OCI-LY3 (cell line): ENCODE measurements around the gene ALDH1L1.

Source experiments
- H2AFZ ChIP-seq: fragments of 200-600, 300-600 bp; shearing (Covaris generic); 2 replicates; pipeline ENCODE4 v1.6.0; 2014; ENCODE audit warnings: antibody characterized with exemption, low read depth, low read length
- H3K27ac ChIP-seq: fragments of 200-600, 300-600 bp; sonication (generic); 2 replicates; pipeline ENCODE4 v1.5.1; 2014; ENCODE audit warnings: mild to moderate bottlenecking, low read length, moderate library complexity, mixed read lengths
- H3K27me3 ChIP-seq: fragments of 200-600, 300-600 bp; sonication (generic); 2 replicates; pipeline ENCODE4 v1.6.1; 2014; ENCODE audit warnings: low read depth, low read length, mixed read lengths
- H3K36me3 ChIP-seq: fragments of 200-600, 300-600 bp; sonication (generic); replicated peaks from 2 replicates; pipeline ENCODE3; 2014; ENCODE audit warnings: low read depth, low read length, mixed read lengths
- H3K4me1 ChIP-seq: fragments of 300-600, 200-600 bp; sonication (generic); 2 replicates; pipeline ENCODE4 v1.6.1; 2014; ENCODE audit warnings: low read length, mixed read lengths
- H3K4me2 ChIP-seq: fragments of 200-600, 300-600 bp; sonication (generic); 2 replicates; pipeline ENCODE4 v1.6.1; 2014; ENCODE audit warnings: low read length, mixed read lengths
- H3K4me3 ChIP-seq: fragments of 300-600, 200-600 bp; sonication (generic); 2 replicates; pipeline ENCODE4 v1.5.1; 2014; ENCODE audit warnings: antibody characterized with exemption, mild to moderate bottlenecking, low read length, moderate library complexity
- H3K79me2 ChIP-seq: fragments of 300-600, 200-600 bp; shearing (Covaris generic); 2 replicates; pipeline ENCODE4 v1.6.1; 2014; ENCODE audit warnings: mild to moderate bottlenecking, low read length, mixed read lengths
- H3K9ac ChIP-seq: fragments of 300-600, 200-600 bp; shearing (Covaris generic); 2 replicates; pipeline ENCODE4 v1.6.0; 2014; ENCODE audit warnings: mild to moderate bottlenecking, low read length, moderate library complexity
- H3K9me3 ChIP-seq: fragments of 200-600, 300-600 bp; shearing (Covaris generic); 2 replicates; pipeline ENCODE4 v1.6.1; 2014; ENCODE audit warnings: low read length, mixed read lengths; ENCODE audit not compliant: insufficient read depth
- H4K20me1 ChIP-seq: fragments of 200-600, 300-600 bp; sonication (generic); 2 replicates; pipeline ENCODE4 v1.6.1; 2016; ENCODE audit warnings: low read length, mixed read lengths; ENCODE audit not compliant: insufficient read depth
- EZH2phosphoT487 ChIP-seq: fragments of 200-600 bp; shearing (Covaris generic); IDR thresholded peaks from 2 replicates; pipeline ENCODE4 v1.6.1; 2018; ENCODE audit warnings: antibody characterized with exemption, mixed run types, low read depth
- TF ChIP-seq, protein P1 (sequence below): fragments of 200-600, 300-600 bp; sonication (generic); IDR thresholded peaks from 2 replicates; pipeline ENCODE4 v1.5.1; 2014; ENCODE audit warnings: antibody characterized with exemption, low read length, low read depth

ALDH1L1 gene

DNA sequence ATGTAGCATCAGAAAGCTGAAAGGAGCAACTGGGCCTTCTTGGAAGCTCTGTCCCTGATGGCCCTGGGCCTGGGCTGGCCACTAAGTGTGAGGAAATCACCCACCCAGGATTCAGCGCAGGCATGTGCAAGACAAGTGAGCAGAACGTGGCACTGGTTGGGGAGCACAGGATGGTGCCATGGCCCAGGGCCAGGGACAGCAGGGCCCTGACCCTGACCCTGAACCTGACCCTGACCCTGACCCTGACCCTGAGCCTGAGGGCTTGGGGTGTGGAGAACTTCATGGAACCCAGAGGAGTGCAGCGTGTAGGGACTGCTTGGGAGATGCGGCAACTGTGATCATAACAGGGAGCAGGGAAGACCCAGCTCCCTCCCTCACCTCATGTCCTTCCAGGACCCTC, 5.9 kb upstream of the ALDH1L1 start:
- Histone ChIP-seq H3K79me2 (no peaks in the 10 kb centered on the region), H3K4me2 (no peak overlapping the region), H3K4me3 (no peak overlapping the region), H3K9me3 (no peaks in the 10 kb centered on the region), H3K4me1 (no peaks in the 10 kb centered on the region), H4K20me1 (no peaks in the 10 kb centered on the region), H3K27ac (no peak overlapping the region), H3K36me3 (no peaks in the 10 kb centered on the region), H3K27me3 (no peaks in the 10 kb centered on the region), H3K9ac (no peak overlapping the region), H2AFZ (no peak overlapping the region)
- TF ChIP-seq, protein P1, sequence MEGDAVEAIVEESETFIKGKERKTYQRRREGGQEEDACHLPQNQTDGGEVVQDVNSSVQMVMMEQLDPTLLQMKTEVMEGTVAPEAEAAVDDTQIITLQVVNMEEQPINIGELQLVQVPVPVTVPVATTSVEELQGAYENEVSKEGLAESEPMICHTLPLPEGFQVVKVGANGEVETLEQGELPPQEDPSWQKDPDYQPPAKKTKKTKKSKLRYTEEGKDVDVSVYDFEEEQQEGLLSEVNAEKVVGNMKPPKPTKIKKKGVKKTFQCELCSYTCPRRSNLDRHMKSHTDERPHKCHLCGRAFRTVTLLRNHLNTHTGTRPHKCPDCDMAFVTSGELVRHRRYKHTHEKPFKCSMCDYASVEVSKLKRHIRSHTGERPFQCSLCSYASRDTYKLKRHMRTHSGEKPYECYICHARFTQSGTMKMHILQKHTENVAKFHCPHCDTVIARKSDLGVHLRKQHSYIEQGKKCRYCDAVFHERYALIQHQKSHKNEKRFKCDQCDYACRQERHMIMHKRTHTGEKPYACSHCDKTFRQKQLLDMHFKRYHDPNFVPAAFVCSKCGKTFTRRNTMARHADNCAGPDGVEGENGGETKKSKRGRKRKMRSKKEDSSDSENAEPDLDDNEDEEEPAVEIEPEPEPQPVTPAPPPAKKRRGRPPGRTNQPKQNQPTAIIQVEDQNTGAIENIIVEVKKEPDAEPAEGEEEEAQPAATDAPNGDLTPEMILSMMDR, result no peak
- TF ChIP-seq EZH2phosphoT487, result no peak

DNA sequence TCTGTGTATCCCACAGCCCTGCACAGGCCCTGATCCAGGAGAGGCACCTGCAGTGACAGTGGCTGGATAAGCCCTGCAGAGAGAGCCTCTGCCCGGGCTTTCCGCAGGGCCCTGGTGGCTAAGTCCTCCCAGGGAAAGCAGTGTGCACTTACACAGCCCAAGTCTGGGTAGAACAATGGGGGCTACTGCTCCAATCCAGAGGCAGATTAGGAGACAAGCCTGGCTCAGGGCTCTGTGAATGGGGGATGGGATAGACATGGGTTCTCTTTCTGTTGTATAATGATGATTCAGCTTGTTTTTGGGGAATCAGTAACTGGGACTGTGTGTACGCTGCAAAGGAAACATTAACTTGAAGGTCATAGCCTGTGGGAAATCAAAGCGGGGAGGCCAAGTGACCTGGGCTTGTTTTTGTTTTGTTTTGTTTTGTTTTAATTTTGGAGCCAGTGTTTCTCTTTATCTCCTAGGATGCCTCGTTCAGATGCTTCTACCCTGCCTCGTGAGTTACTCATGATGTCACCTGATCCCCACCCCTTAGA, 4.1 kb upstream of the ALDH1L1 start:
- no peak overlapping the region for H3K4me2 ChIP-seq
- H3K9me3 ChIP-seq, result no peaks in the 10 kb centered on the region
- no peaks in the 10 kb centered on the region for H3K4me1 ChIP-seq
- no peak overlapping the region for H3K27ac ChIP-seq
- H3K4me3 ChIP-seq, result no peak overlapping the region
- H3K27me3 ChIP-seq, result no peaks in the 10 kb centered on the region
- H2AFZ ChIP-seq, result no peak overlapping the region
- no peaks in the 10 kb centered on the region for H4K20me1 ChIP-seq
- no peaks in the 10 kb centered on the region for H3K36me3 ChIP-seq
- H3K9ac ChIP-seq, result no peak overlapping the region
- TF ChIP-seq, protein P1, result no peak
- no peak for TF ChIP-seq EZH2phosphoT487
- H3K79me2 ChIP-seq, result no peaks in the 10 kb centered on the region

DNA sequence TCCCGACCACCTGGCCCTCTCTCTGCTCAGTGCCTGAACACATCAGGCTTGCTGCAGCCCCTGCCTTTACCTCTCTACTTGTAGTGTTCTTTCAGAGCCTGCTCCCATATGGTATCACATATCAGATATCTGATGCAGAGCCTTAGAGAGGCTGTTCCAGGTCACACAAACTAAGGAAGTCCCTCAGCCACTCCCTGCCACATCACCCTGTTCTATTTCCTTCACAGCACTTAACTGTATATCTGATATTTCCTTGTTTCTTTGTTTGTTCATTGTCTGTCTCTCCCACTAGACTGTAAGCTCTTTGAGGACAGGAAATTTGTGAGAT, 976 bp upstream of the ALDH1L1 start:
- TF ChIP-seq, protein P1, result no peak
- no peak for TF ChIP-seq EZH2phosphoT487
- no peak overlapping the region for H3K4me3 ChIP-seq

DNA sequence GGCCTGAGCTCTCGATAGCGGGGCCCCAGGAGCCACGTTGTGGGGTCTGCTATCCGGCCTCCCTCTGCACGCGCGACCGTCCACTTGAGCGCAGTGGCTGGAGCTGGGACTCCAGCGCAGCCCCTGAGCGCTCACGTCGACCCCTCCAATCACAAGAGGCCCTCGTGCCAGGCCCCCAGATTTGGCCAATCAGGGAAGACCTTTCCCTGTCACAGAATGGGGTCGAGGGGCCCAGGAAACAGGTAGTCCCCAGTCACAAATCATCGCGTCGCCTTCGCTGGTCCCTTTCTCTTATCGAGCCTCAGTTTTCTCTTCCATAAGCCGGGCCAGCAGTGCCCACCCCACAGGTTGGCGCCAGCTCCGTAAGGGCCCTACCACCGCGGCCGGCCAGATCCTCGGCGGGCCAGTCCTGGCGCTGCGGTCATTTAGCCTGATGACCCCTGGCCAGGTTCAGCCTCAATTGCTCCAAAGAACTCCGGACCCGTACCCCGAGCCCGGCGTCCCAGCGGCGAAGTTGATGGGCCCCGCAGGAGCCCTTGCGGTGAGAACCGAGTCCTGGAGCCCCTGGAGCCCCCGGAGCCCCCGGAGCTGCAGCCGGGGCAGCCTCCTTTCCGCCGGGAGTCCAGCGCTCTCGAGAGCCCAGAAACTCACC, 435 bp downstream of the ALDH1L1 start:
- H3K36me3 ChIP-seq, result no peaks in the 10 kb centered on the region
- no peak overlapping the region for H3K4me3 ChIP-seq
- H3K27me3 ChIP-seq, result peaks cover 9% of the 10 kb centered on the region; the same call in 1 of the 2 replicates
- no peak overlapping the region for H3K9ac ChIP-seq
- no peak overlapping the region for H3K4me2 ChIP-seq
- TF ChIP-seq EZH2phosphoT487, result no peak
- TF ChIP-seq, protein P1, result no peak
- no peaks in the 10 kb centered on the region for H4K20me1 ChIP-seq
- no peaks in the 10 kb centered on the region for H3K9me3 ChIP-seq
- H3K27ac ChIP-seq, result no peak overlapping the region
- H3K4me1 ChIP-seq, result no peaks in the 10 kb centered on the region
- H2AFZ ChIP-seq, result no peak overlapping the region
- no peaks in the 10 kb centered on the region for H3K79me2 ChIP-seq

More for the DNA sequence above, 976 bp upstream of the ALDH1L1 start:
- Histone ChIP-seq H4K20me1 (no peaks in the 10 kb centered on the region), H3K27me3 (no peaks in the 10 kb centered on the region), H3K36me3 (no peaks in the 10 kb centered on the region), H3K4me1 (no peaks in the 10 kb centered on the region), H3K79me2 (no peaks in the 10 kb centered on the region), H3K9me3 (no peaks in the 10 kb centered on the region), H3K9ac (no peak overlapping the region), H3K4me2 (no peak overlapping the region), H2AFZ (no peak overlapping the region), H3K27ac (no peak overlapping the region)
